ENCODE measurements around the gene TMEM252. TPM values are rescaled to one million over a fixed set of nuclear protein-coding genes. Genes with fewer than 3 reads are reported as not detected.

The TMEM252 gene
- total RNA-seq, 2 donors from 2014 or later, result not detected

- no peak for TF ChIP-seq CTCF (IDR thresholded peaks at IDR 0.05)
- TF ChIP-seq POLR2A (IDR thresholded peaks at IDR 0.05), result no peak
- intact Hi-C loops (cut with DNase I), result no loop called here
- H3K4me1 ChIP-seq, result peaks cover 12% of the 10 kb centered on the region
- H3K4me3 ChIP-seq, result no peak overlapping the region
- H3K27me3 ChIP-seq, result no peaks in the 10 kb centered on the region
- 81 to 89% methylated on average over 1 of the region's 1 CpG for WGBS, 2 donors
- no peak overlapping the region for H3K27ac ChIP-seq
- DNase-seq (no peak), ATAC-seq (no peak)
- H3K36me3 ChIP-seq (replicated peaks in 1 of 2; ENCODE audit: insufficient read depth in 1 of 2, low read depth in 2 of 2), result no peaks in the 10 kb centered on the region
- no peaks in the 10 kb centered on the region for H3K9me3 ChIP-seq
These were observed 45.4 kb downstream of the TMEM252 start for GRCh38 chr9:68495247-68495646.

- Histone ChIP-seq H3K9me3 (no peaks in the 10 kb centered on the region), H3K4me1 (peaks cover 12% of the 10 kb centered on the region), H3K27ac (no peak overlapping the region), H3K36me3 (replicated peaks in 1 of 2; ENCODE audit: insufficient read depth in 1 of 2, low read depth in 2 of 2) (no peaks in the 10 kb centered on the region), H3K27me3 (no peaks in the 10 kb centered on the region), H3K4me3 (no peak overlapping the region)
- DNase-seq (no peak), ATAC-seq (no peak)
- WGBS, 2 donors, result 85 to 86% methylated on average over 3 of the region's 3 CpGs
- intact Hi-C loops (cut with DNase I), result no loop called here
- TF ChIP-seq POLR2A (IDR thresholded peaks at IDR 0.05), result no peak
- TF ChIP-seq CTCF (IDR thresholded peaks at IDR 0.05), result no peak
These were observed 46.6 kb downstream of the TMEM252 start for GRCh38 chr9:68493958-68494577.

GRCh38 chr9:68493541-68493940, 47.1 kb downstream of the TMEM252 start:
- Histone ChIP-seq H3K4me1 (peaks cover 12% of the 10 kb centered on the region), H3K27me3 (no peaks in the 10 kb centered on the region), H3K27ac (no peak overlapping the region), H3K9me3 (no peaks in the 10 kb centered on the region), H3K4me3 (no peak overlapping the region), H3K36me3 (replicated peaks in 1 of 2; ENCODE audit: insufficient read depth in 1 of 2, low read depth in 2 of 2) (no peaks in the 10 kb centered on the region)
- TF ChIP-seq POLR2A (IDR thresholded peaks at IDR 0.05) (no peak), CTCF (IDR thresholded peaks at IDR 0.05) (no peak)
- DNase-seq (no peak), ATAC-seq (no peak)
- intact Hi-C loops (cut with DNase I), result no loop called here

- DNase-seq, result peak; percentile 16 to 55 (median 44)
- no peak for TF ChIP-seq CTCF (IDR thresholded peaks at IDR 0.05)
- TF ChIP-seq POLR2A (IDR thresholded peaks at IDR 0.05), result no peak
- Histone ChIP-seq H3K4me3 (no peak overlapping the region), H3K9me3 (no peaks in the 10 kb centered on the region), H3K27me3 (no peaks in the 10 kb centered on the region), H3K27ac (no peak overlapping the region), H3K36me3 (replicated peaks in 1 of 2; ENCODE audit: insufficient read depth in 1 of 2, low read depth in 2 of 2) (no peaks in the 10 kb centered on the region), H3K4me1 (peaks cover 12% of the 10 kb centered on the region)
- WGBS, 2 donors, result 11 to 13% methylated on average over 6 of the region's 6 CpGs
- intact Hi-C loops (cut with DNase I), result no loop called here
- ATAC-seq, result peak; percentile 63
These were observed 47.9 kb downstream of the TMEM252 start for GRCh38 chr9:68492806-68493205.

GRCh38 chr9:68489646-68490045, 51.0 kb downstream of the TMEM252 start:
- intact Hi-C loops (cut with DNase I), result no loop called here

More at GRCh38 chr9:68489646-68490045, 51.0 kb downstream of the TMEM252 start:
- TF ChIP-seq POLR2A (IDR thresholded peaks at IDR 0.05) (no peak), CTCF (IDR thresholded peaks at IDR 0.05) (no peak)
- DNase-seq, result no peak
- no peaks in the 10 kb centered on the region for H3K27me3 ChIP-seq
- ATAC-seq, result no peak
- 84 to 90% methylated on average over 4 of the region's 4 CpGs for WGBS, 2 donors
- no peak overlapping the region for H3K27ac ChIP-seq
- H3K4me1 ChIP-seq, result peaks cover 12% of the 10 kb centered on the region
- no peaks in the 10 kb centered on the region for H3K36me3 ChIP-seq (replicated peaks in 1 of 2; ENCODE audit: insufficient read depth in 1 of 2, low read depth in 2 of 2)
- H3K9me3 ChIP-seq, result no peaks in the 10 kb centered on the region
- no peak overlapping the region for H3K4me3 ChIP-seq
